NB4 (cell line): ENCODE results near the gene ATOSB.

Experiments used
- DNase-seq: peaks from one replicate; pipeline ENCODE4 v3.0.0; 2010; ENCODE audit warnings: low read depth
- H3K4me3 ChIP-seq: one replicate; pipeline ENCODE4 v1.5.1; 2011; ENCODE audit warnings: mild to moderate bottlenecking, low read depth, low read length, moderate library complexity
- MYC ChIP-seq: IDR thresholded peaks from 2 replicates; pipeline ENCODE4 v1.6.1; 2011; ENCODE audit warnings: low read depth, low read length
- POLR2A ChIP-seq: IDR thresholded peaks from 2 replicates; pipeline ENCODE4 v1.6.1; 2011; ENCODE audit warnings: mild to moderate bottlenecking; ENCODE audit not compliant: insufficient read length; ENCODE audit errors: extremely low read depth
- TF ChIP-seq, protein P1 (sequence below): IDR thresholded peaks from 2 replicates; pipeline ENCODE4 v1.6.1; 2011; ENCODE audit warnings: low read depth, low read length
- TF ChIP-seq, protein P2 (sequence below): IDR thresholded peaks from one replicate; pipeline ENCODE4 v1.5.1; 2012; ENCODE audit warnings: low read depth, low read length

Gene ATOSB

DNA sequence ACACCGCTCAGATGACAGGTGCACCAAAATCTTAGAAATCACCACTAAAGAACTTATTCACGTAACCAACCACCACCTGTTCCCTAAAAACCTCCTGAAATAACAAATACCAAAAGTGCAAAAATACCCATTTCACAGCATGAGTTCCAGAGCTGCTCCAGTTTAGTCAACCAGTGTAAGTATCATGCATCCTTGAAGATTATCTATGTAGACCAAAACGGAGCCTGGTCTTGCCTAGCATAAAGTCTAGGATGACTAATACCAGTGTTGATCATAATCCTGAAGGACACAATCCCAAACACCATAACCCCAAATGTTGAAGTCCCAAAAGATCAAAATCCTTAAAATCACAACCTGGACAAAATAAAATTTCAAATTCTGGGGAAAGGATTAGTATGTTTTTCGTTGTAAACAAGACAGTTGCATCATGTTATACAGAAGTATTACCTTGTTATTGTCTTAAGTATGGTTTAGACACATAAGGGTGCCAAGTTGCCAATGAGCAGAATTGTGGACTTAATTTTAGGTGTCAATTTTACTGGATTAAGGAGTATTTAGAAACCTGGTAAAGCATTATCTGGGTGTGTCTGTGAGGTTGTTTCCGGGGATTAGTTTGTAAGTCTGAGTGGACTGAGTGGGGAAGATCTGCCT lies 61.4 kb downstream of the ATOSB start:
- TF ChIP-seq, protein P1, sequence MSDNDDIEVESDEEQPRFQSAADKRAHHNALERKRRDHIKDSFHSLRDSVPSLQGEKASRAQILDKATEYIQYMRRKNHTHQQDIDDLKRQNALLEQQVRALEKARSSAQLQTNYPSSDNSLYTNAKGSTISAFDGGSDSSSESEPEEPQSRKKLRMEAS, result no peak
- TF ChIP-seq, protein P2, sequence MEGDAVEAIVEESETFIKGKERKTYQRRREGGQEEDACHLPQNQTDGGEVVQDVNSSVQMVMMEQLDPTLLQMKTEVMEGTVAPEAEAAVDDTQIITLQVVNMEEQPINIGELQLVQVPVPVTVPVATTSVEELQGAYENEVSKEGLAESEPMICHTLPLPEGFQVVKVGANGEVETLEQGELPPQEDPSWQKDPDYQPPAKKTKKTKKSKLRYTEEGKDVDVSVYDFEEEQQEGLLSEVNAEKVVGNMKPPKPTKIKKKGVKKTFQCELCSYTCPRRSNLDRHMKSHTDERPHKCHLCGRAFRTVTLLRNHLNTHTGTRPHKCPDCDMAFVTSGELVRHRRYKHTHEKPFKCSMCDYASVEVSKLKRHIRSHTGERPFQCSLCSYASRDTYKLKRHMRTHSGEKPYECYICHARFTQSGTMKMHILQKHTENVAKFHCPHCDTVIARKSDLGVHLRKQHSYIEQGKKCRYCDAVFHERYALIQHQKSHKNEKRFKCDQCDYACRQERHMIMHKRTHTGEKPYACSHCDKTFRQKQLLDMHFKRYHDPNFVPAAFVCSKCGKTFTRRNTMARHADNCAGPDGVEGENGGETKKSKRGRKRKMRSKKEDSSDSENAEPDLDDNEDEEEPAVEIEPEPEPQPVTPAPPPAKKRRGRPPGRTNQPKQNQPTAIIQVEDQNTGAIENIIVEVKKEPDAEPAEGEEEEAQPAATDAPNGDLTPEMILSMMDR, result no peak
- no peak for TF ChIP-seq POLR2A
- TF ChIP-seq MYC, result no peak
- no peak overlapping the region for H3K4me3 ChIP-seq
- DNase-seq, result no peak
